ENCODE measurements around the gene SFXN2.

The SFXN2 gene

DNA sequence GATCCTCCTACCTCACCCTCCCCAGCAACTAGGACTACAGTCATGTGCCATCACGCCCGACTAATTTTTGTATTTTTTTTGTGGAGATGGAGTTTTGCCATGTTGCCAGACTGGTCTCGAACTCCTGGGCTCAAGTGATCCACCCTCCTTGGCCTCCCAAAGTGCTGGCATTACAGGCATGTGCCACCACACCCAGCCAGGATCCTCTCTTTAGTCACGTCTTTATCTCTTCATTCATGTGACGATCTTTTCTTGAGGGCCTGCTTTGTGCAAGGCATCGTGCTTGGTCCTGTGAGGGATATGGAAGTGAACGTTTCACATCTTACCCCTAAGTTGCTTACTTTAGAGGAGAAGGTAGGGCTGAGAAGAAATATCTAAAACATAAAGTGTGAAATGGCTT is 50.9 kb downstream of the SFXN2 start:
- in situ Hi-C loops (cut with HindIII; ENCODE audit: low pct_ligation_motif_present, low pct_unique_long_range_greater_than_20kb, low sequenced_read_pairs): no loop called here
- DNase-seq: no peak

GRCh38 chr10:102767428-102768160 is 53.2 kb downstream of the SFXN2 start:
- no peak for DNase-seq
- in situ Hi-C loops (cut with HindIII; ENCODE audit: low pct_ligation_motif_present, low pct_unique_long_range_greater_than_20kb, low sequenced_read_pairs): no loop called here

DNA sequence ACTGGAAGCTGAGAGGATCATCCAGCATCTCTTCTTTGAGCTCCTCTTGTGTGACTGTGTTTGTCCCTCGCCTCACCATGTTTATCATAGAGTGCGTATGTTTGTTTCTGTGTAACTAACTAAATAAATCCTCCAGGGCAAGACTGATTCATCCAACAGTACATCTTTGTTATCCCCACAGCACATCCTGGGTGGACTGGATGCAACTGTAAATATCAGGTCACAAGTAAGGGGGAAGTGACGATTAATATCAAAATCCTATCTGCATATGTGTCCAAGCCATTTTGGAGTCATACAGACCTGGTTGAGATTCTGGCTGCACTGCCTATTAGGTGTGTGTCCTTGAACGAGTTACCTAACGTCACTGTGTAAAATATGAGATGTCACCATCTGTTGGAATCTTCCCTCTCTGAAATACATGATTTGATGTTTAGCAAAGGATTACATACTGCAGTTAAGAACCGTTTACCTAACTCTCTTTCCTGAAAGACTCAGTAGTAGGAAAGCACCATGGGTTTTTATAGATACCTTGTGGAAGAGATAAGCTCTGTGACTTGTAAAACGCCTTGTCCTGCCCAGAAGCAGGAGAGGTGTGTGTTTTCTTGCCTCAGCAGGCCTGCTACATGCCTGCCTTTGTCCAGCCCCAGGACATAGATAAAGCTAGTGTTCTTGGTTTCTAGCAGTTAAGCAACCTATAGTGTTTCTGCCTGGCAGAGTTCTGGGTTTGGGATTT is 55.1 kb downstream of the SFXN2 start:
- no peak for DNase-seq
- in situ Hi-C loops (cut with HindIII; ENCODE audit: low pct_ligation_motif_present, low pct_unique_long_range_greater_than_20kb, low sequenced_read_pairs): no loop called here

DNA sequence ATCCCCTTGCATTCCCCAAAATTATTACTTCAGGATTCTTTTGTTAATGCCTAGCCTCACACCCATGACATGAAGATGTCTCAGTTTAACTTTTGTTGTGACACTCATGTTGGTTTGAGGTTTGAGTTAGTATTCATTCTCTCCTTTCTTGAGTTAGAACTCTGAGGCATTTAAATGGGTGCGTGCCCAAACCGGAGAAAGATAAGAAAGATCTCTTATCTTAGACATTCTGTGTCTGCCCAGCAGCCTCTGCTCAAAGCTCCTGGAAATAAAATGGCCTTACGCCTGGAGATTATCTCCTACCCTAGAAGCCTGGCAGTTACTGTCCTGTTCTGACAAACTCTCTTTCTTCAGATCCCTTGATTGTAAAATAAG is 55.7 kb downstream of the SFXN2 start:
- DNase-seq: no peak
- in situ Hi-C loops (cut with HindIII; ENCODE audit: low pct_ligation_motif_present, low pct_unique_long_range_greater_than_20kb, low sequenced_read_pairs): no loop called here

DNA sequence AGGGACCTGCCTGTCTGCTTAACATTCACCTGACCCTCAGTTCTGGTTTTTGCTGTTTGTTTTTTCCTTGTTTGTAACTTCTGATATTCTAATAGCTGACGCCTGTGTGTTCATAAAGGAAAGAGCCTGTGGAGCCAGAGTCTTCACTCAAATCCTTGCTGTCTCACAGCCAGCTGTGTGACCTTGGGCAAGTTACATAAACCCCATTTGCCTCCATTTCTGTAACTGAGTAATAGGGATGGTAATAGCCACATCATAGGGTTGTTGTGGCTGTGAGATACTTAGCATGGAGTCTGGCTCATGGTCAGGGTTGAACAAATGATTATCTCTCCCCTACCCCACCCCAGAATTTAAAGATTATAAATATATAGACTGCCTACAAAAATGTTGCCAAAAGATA is 56.4 kb downstream of the SFXN2 start:
- no peak for DNase-seq
- in situ Hi-C loops (cut with HindIII; ENCODE audit: low pct_ligation_motif_present, low pct_unique_long_range_greater_than_20kb, low sequenced_read_pairs): no loop called here

- in situ Hi-C loops (cut with HindIII; ENCODE audit: low pct_ligation_motif_present, low pct_unique_long_range_greater_than_20kb, low sequenced_read_pairs): no loop called here
- no peak for DNase-seq
These were observed 58.9 kb downstream of the SFXN2 start for GRCh38 chr10:102773320-102773719.

DNA sequence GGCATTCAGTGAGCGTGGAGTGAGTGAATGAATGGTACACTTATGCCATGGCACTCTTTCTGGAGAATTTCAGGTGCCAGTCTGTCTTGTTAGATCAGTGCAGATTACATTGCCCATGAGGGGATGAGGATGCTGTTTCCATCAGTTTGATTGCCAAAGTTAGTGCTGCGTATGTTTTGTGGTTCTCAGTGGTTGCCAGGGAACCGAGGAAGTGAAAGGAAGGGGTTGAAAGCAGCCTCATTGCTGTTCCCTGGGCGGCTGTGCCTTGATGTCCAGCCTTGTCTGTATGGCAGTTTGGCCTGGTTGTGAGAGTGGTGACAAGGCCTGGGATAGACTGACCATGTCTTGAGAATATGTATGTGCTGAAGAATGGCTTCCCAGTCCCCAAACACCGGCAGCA is 59.5 kb downstream of the SFXN2 start:
- in situ Hi-C loops (cut with HindIII; ENCODE audit: low pct_ligation_motif_present, low pct_unique_long_range_greater_than_20kb, low sequenced_read_pairs): no loop called here
- DNase-seq: no peak

DNA sequence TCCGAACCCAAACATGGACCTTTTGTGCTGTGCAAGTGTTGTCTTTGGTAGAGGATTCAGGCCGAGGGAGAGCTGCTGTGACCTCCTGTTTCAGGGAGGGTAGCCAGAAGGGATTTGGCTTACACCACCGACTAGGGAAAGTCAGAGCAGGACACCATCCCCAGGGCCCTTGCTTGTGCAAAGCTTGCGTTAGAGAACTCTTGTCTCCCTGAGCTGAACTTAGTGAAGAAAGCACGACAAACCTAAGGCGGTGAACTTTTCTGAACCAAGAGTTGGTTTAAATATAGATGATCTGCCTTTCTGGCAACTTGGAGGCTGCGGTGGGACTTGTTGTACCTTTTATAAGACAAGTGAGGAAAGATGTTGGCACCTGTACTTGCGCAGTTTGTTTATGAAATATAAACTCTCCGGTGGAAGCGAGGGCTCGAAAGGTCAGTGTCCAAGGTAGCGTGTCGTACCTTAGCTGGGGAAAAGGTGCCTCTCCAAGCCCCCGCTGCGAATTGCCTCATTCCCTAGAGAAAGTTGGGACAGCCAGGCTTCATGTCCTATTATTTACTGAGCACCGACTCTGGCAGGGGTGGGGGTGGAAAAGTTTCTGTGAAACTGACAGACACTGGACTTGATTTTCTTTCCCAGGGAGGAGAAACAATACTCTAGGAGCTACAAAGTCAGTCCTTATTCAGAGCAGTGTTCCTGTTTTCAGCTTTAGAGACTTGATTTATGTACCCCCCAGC is 60.9 kb downstream of the SFXN2 start:
- DNase-seq: no peak
- in situ Hi-C loops (cut with HindIII; ENCODE audit: low pct_ligation_motif_present, low pct_unique_long_range_greater_than_20kb, low sequenced_read_pairs): no loop called here

DNA sequence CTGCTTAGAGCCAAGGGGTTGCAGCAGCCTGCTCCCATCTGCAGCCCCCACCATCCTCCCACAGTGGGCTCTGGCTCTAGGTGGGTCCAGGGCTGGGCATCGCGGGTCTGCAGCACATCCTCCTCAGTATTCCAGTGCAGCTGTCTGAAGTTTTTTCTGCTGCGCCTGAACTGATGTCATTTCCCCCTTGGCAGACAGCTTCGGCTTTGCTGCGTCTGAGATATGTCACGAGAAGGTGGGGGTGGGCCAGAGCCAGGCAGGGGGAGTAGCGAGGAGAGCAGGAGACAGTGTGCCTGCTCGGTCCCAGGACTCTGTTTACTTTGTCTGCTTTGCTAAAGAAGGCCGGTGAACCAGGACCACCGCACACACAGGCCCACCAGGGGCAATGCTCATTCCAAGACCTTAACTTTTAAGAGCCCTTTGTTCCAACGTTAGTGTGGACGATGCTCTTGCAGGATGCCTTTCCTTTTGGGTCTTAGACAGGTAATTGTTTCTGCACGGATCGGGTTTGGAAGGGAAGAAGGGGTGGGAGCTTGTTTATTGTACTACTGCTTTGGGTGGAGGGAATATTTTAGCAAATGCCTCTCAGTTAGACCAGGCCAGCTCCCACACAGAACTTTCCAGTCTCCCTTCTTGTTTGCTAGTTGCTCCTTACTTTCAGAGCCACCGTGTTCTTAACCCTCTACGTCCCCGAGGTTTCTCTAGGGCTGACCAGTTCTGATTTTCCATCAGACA is 61.7 kb downstream of the SFXN2 start:
- in situ Hi-C loops (cut with HindIII; ENCODE audit: low pct_ligation_motif_present, low pct_unique_long_range_greater_than_20kb, low sequenced_read_pairs): no loop called here
- DNase-seq: no peak

- in situ Hi-C loops (cut with HindIII; ENCODE audit: low pct_ligation_motif_present, low pct_unique_long_range_greater_than_20kb, low sequenced_read_pairs): no loop called here
- no peak for DNase-seq
These were observed 62.5 kb downstream of the SFXN2 start for GRCh38 chr10:102776779-102777456.

DNA sequence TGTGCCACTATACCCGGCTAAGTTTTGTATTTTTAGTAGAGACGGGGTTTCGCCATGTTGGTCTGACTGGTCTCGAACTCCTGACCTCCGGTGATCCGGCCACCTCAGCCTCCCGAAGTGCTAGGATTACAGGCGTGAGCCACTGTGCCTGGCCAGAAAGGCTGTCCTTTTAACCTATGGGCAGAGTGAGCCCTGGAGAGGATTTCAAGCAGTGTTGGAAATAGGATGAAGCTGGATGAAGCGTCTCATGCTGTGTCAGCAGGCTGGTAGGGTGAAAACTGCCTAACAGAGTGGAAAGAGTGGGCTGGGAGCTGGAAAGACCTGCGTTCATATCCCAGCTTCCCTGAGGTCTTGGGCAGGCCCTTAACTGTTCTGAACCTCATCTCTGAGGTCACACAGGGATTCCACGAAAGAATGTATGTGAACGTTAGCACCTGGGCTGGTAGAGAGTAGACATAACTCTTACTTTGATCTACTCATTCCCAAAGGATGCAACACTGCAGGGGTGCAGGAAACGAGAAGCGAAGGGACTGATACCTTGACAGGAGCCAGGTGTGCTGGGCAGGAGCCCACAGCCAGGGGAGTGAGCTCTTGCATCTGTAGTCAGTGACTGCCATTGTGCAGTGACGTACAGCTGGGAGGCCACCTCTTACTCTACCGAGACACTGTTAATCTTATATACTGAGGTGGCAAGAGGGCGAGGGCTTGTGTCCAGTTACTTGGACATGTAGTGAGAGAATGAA is 63.4 kb downstream of the SFXN2 start:
- in situ Hi-C loops (cut with HindIII; ENCODE audit: low pct_ligation_motif_present, low pct_unique_long_range_greater_than_20kb, low sequenced_read_pairs): no loop called here
- no peak for DNase-seq

GRCh38 chr10:102778781-102779180 is 64.3 kb downstream of the SFXN2 start:
- in situ Hi-C loops (cut with HindIII; ENCODE audit: low pct_ligation_motif_present, low pct_unique_long_range_greater_than_20kb, low sequenced_read_pairs): no loop called here
- DNase-seq: no peak

GRCh38 chr10:102779680-102780526 is 65.5 kb downstream of the SFXN2 start:
- in situ Hi-C loops (cut with HindIII; ENCODE audit: low pct_ligation_motif_present, low pct_unique_long_range_greater_than_20kb, low sequenced_read_pairs): no loop called here
- no peak for DNase-seq

DNA sequence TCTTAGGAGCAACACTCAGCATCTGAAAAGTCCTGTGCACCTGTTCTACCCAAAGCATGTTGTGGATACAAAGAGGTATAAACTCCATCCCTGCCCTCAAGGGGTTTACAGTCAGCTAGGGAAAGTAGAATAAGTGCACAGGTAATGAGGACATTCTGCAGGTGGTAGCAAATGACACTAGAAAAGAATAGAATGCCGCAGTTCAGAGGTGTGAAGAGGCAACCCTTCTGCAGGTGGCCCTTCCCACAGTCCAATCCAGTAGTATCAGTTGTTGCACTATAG is 66.0 kb downstream of the SFXN2 start:
- DNase-seq: no peak
- in situ Hi-C loops (cut with HindIII; ENCODE audit: low pct_ligation_motif_present, low pct_unique_long_range_greater_than_20kb, low sequenced_read_pairs): no loop called here

DNA sequence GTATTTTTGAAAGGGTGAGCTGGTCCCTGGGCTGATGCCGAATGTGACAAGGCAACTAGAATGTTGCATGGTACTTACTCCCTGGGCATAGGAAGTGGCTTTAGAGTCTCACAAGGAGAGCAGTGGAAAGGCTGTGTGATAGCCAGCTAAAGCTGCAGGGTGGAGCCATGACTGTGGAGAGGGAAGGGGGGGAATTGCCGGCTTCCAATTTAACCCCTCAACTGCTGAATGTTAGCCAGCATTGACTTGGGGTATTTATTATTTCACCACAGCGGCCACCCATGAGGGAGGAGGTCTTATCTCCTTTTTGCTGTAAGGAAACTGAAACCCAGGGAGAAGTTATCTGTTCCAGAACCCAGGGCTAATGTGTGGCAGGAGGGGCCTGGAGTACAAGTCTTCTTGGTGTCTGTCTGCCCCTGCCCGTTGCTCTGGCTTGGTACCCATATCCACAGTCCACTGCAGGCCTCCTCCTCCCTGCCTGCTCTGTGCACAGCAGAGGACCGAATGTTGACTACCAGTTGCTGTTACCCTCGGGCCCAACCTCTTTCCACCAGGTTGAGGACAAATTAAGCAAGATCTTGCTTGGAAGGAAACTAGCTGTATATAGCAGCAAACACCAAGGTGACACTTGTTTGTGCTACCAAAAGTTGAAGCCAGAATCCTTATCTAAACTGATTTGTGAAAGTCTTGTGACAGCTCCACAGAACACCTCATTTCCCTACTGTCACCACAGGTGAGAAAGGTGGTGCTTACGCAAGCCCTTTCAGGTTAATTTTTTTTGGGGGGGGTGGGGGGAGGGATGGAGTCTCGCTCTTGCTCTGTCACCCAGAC is 66.9 kb downstream of the SFXN2 start:
- no peak for DNase-seq
- in situ Hi-C loops (cut with HindIII; ENCODE audit: low pct_ligation_motif_present, low pct_unique_long_range_greater_than_20kb, low sequenced_read_pairs): no loop called here

- in situ Hi-C loops (cut with HindIII; ENCODE audit: low pct_ligation_motif_present, low pct_unique_long_range_greater_than_20kb, low sequenced_read_pairs): no loop called here
These were observed 67.6 kb downstream of the SFXN2 start for GRCh38 chr10:102781921-102782557.

More at GRCh38 chr10:102781921-102782557, 67.6 kb downstream of the SFXN2 start:
- DNase-seq: no peak

Measured in ACHN (cell line).